Rectal smooth muscle tissue (tissue), 1 donor: Measurements from ENCODE around the gene CDKN2D.
A peak's percentile ranks its signal among the peaks of the same experiment; 100 is the strongest.

ENCODE experiments used
- H3K27ac ChIP-seq: one replicate; pipeline ENCODE4 v1.7.0; 2013; ENCODE audit warnings: low read depth, low read length, inconsistent platforms
- H3K27me3 ChIP-seq: one replicate; pipeline ENCODE4 v1.7.0; 2013; ENCODE audit warnings: low read length; ENCODE audit not compliant: control insufficient read depth, insufficient read depth
- H3K36me3 ChIP-seq: one replicate; pipeline ENCODE4 v1.7.0; 2013; ENCODE audit warnings: low read length; ENCODE audit not compliant: control insufficient read depth, insufficient read depth
- H3K4me1 ChIP-seq: one replicate; pipeline ENCODE4 v1.7.0; 2013; ENCODE audit warnings: low read length; ENCODE audit not compliant: control insufficient read depth, insufficient read depth
- H3K4me3 ChIP-seq: one replicate; pipeline ENCODE4 v1.7.0; 2013; ENCODE audit warnings: low read length
- H3K9ac ChIP-seq: one replicate; pipeline ENCODE4 v1.7.0; 2013; ENCODE audit warnings: low read length

Gene CDKN2D

GRCh38 chr19:10520652-10521318 lies 48.0 kb downstream of the CDKN2D start:
- no peak overlapping the region for H3K27ac ChIP-seq
- H3K27me3 ChIP-seq = peaks cover 11% of the 10 kb centered on the region
- no peaks in the 10 kb centered on the region for H3K4me1 ChIP-seq
- no peaks in the 10 kb centered on the region for H3K36me3 ChIP-seq
- no peak overlapping the region for H3K9ac ChIP-seq
- H3K4me3 ChIP-seq = no peak overlapping the region

GRCh38 chr19:10519421-10519820 lies 49.4 kb downstream of the CDKN2D start:
- H3K27me3 ChIP-seq = peaks cover 15% of the 10 kb centered on the region
- no peak overlapping the region for H3K9ac ChIP-seq
- H3K4me1 ChIP-seq = no peaks in the 10 kb centered on the region
- no peak overlapping the region for H3K27ac ChIP-seq
- H3K36me3 ChIP-seq = no peaks in the 10 kb centered on the region
- no peak overlapping the region for H3K4me3 ChIP-seq

- Histone ChIP-seq H3K4me1 (no peaks in the 10 kb centered on the region), H3K36me3 (no peaks in the 10 kb centered on the region), H3K4me3 (no peak overlapping the region), H3K9ac (no peak overlapping the region), H3K27me3 (peaks cover 21% of the 10 kb centered on the region), H3K27ac (no peak overlapping the region)
These were observed 50.1 kb downstream of the CDKN2D start for GRCh38 chr19:10518444-10519361.

- H3K4me3 ChIP-seq = peak overlapping the region; percentile 3
- H3K27me3 ChIP-seq = peaks cover 29% of the 10 kb centered on the region
- no peak overlapping the region for H3K27ac ChIP-seq
These were observed 50.9 kb downstream of the CDKN2D start for GRCh38 chr19:10517760-10518443.

GRCh38 chr19:10517361-10517759 lies 51.4 kb downstream of the CDKN2D start, which contains the start of gene S1PR5:
Gene S1PR5 (minus strand): TSS chr19:10517447. CDS start chr19:10515011, 2,436 bp downstream.
- Histone ChIP-seq H3K4me1 (no peaks in the 10 kb centered on the region), H3K4me3 (peak within 1 kb of the TSS; percentile 3), H3K27me3 (peaks cover 31% of the 10 kb centered on the region), H3K27ac (no peak within 1 kb of the TSS), H3K36me3 (no peaks in the 10 kb centered on the region), H3K9ac (no peak within 1 kb of the TSS)

More at GRCh38 chr19:10517760-10518443, 50.9 kb downstream of the CDKN2D start:
- no peaks in the 10 kb centered on the region for H3K4me1 ChIP-seq
- H3K36me3 ChIP-seq = no peaks in the 10 kb centered on the region
- H3K9ac ChIP-seq = no peak overlapping the region

GRCh38 chr19:10516671-10517286 lies 52.0 kb downstream of the CDKN2D start:
- no peak overlapping the region for H3K27ac ChIP-seq
- H3K9ac ChIP-seq = no peak overlapping the region
- H3K4me3 ChIP-seq = no peak overlapping the region
- H3K4me1 ChIP-seq = no peaks in the 10 kb centered on the region
- H3K27me3 ChIP-seq = peaks cover 31% of the 10 kb centered on the region
- no peaks in the 10 kb centered on the region for H3K36me3 ChIP-seq
